Smooth muscle cell (in vitro differentiated cells): Measurements from ENCODE around the gene OGFRL1. TPM values are rescaled to one million over a fixed set of nuclear protein-coding genes. Genes with fewer than 3 reads are reported as not detected.

Source experiments
- DNase-seq: peaks from one replicate; lab custom pipeline; 2025; ENCODE audit not compliant: unreplicated experiment; lab: John Stamatoyannopoulos, UW
- H2AFZ ChIP-seq: fragments of 200-600 bp; sonication (generic); 2 replicates; pipeline ENCODE4 v1.6.0; 2016; ENCODE audit warnings: antibody characterized with exemption, low read depth, mild to moderate bottlenecking
- H3F3A ChIP-seq: fragments of 200-600 bp; sonication (generic); 2 replicates; pipeline ENCODE4 v1.6.0; 2017; ENCODE audit warnings: antibody characterized with exemption, low read depth
- H3K27ac ChIP-seq: fragments of 200-600 bp; sonication (generic); 2 replicates; pipeline ENCODE4 v1.5.1; 2016; ENCODE audit warnings: low read depth, mild to moderate bottlenecking
- H3K27me3 ChIP-seq: fragments of 200-600 bp; sonication (generic); 2 replicates; pipeline ENCODE4 v1.6.1; 2016; ENCODE audit warnings: low read depth, mild to moderate bottlenecking
- H3K36me3 ChIP-seq: fragments of 200-600 bp; sonication (generic); 2 replicates; pipeline ENCODE4 v1.5.1; 2016; ENCODE audit warnings: low read depth
- H3K4me1 ChIP-seq: fragments of 200-600 bp; sonication (generic); 2 replicates; pipeline ENCODE4 v1.5.1; 2016; ENCODE audit warnings: low read depth
- H3K4me2 ChIP-seq: fragments of 200-600 bp; sonication (generic); 2 replicates; pipeline ENCODE4 v1.6.0; 2016; ENCODE audit warnings: mild to moderate bottlenecking
- H3K4me3 ChIP-seq: fragments of 200-600 bp; sonication (generic); 2 replicates; pipeline ENCODE4 v1.5.1; 2016; ENCODE audit warnings: mild to moderate bottlenecking
- H3K79me2 ChIP-seq: fragments of 200-600 bp; sonication (generic); 2 replicates; pipeline ENCODE4 v1.6.0; 2016; ENCODE audit warnings: low read depth, mild to moderate bottlenecking
- H3K9ac ChIP-seq: fragments of 200-600 bp; sonication (generic); 2 replicates; pipeline ENCODE4 v1.6.0; 2016; ENCODE audit warnings: low read depth
- H3K9me3 ChIP-seq: fragments of 200-600 bp; sonication (generic); replicated peaks from 2 replicates; pipeline ENCODE4 v1.5.1; 2016; ENCODE audit warnings: low read depth
- H4K20me1 ChIP-seq: fragments of 200-600 bp; sonication (generic); 2 replicates; pipeline ENCODE4 v1.6.0; 2016; ENCODE audit warnings: low read depth
- CTCF ChIP-seq: fragments of 200-600 bp; sonication (generic); IDR thresholded peaks from 2 replicates; pipeline ENCODE4 v1.5.1; 2017; ENCODE audit warnings: borderline replicate concordance, mild to moderate bottlenecking, antibody characterized with exemption; ENCODE audit not compliant: insufficient read depth, poor library complexity, severe bottlenecking
- WGBS: methylation state at CpG from one replicate; pipeline ENCODE4 v1.1.7; 2016; ENCODE audit warnings: low lambda C conversion rate; 5-methylcytosine and 5-hydroxymethylcytosine counted together
- polyA plus RNA-seq: library from polyadenylated mRNA; unstranded; fragments of >200 nt; fragmentation: Nextera tagmentation; extraction: Ambion mirVana; gene quantifications from 2 replicates; pipeline ENCODE4 v1.2.1, GENCODE V29; 2016
- total RNA-seq: library from RNA; depleted of rRNA; stranded (reverse); fragments of >200 nt; gene quantifications from 2 replicates; pipeline ENCODE4 v1.2.3, GENCODE V29; 2014

The OGFRL1 gene
- total and polyA plus RNA-seq, 2 experiments from 2014 or later = 20.7 to 56.4 TPM

DNA sequence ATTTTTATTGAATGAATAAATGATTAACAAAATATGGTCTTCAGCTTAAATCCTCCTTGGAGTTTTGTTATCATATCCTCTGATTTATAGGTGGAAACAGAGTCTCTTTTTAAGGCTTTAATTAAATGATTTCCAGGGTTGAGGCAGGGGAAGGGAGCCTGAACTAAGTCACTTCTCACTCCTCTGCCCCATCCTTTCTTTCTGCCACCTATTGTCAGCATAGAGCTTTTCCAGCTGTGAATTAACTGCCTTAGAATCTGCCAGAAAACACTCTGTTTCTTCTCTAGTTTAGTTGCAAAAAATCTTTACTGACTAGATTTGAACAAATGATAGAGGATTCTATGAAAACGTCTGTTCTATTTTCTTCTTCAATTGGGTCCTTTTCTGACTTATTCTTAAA lies 9.8 kb downstream of the OGFRL1 start:
- DNase-seq = no peak
- H3K4me1 ChIP-seq = peaks cover 4% of the 10 kb centered on the region
- H2AFZ ChIP-seq = no peak overlapping the region
- no peaks in the 10 kb centered on the region for H3K27me3 ChIP-seq
- H3K79me2 ChIP-seq = peaks cover 33% of the 10 kb centered on the region
- H3K4me3 ChIP-seq = no peak overlapping the region
- WGBS = 81% methylated on average over 1 of the region's 1 CpG
- peaks cover 5% of the 10 kb centered on the region for H3F3A ChIP-seq
- no peaks in the 10 kb centered on the region for H3K9me3 ChIP-seq
- TF ChIP-seq CTCF = no peak
- no peak overlapping the region for H3K27ac ChIP-seq
- H4K20me1 ChIP-seq = peaks cover 24% of the 10 kb centered on the region
- no peak overlapping the region for H3K9ac ChIP-seq
- H3K36me3 ChIP-seq = peaks cover 35% of the 10 kb centered on the region
- no peak overlapping the region for H3K4me2 ChIP-seq

- H3K4me2 ChIP-seq = no peak overlapping the region
- peaks cover 29% of the 10 kb centered on the region for H3K79me2 ChIP-seq
- no peak overlapping the region for H3K27ac ChIP-seq
- H3K9me3 ChIP-seq = no peaks in the 10 kb centered on the region
- no peak for DNase-seq
- no peak overlapping the region for H3K4me3 ChIP-seq
- peaks cover 35% of the 10 kb centered on the region for H3K36me3 ChIP-seq
- H4K20me1 ChIP-seq = peaks cover 12% of the 10 kb centered on the region
- H3F3A ChIP-seq = peaks cover 5% of the 10 kb centered on the region
- TF ChIP-seq CTCF = no peak
- H3K4me1 ChIP-seq = peaks cover 4% of the 10 kb centered on the region
- H3K27me3 ChIP-seq = no peaks in the 10 kb centered on the region
- no peak overlapping the region for H2AFZ ChIP-seq
- no peak overlapping the region for H3K9ac ChIP-seq
Measured at GRCh38 chr6:71299541-71300470, 11.2 kb downstream of the OGFRL1 start.

- no peak for DNase-seq
- no peak overlapping the region for H3K4me2 ChIP-seq
- peaks cover 5% of the 10 kb centered on the region for H3F3A ChIP-seq
- no peak overlapping the region for H3K9ac ChIP-seq
- no peak overlapping the region for H3K27ac ChIP-seq
- WGBS = 77% methylated on average over 4 of the region's 4 CpGs
- no peaks in the 10 kb centered on the region for H3K9me3 ChIP-seq
- H3K4me1 ChIP-seq = peaks cover 4% of the 10 kb centered on the region
- no peak overlapping the region for H3K4me3 ChIP-seq
- peaks cover 21% of the 10 kb centered on the region for H3K79me2 ChIP-seq
- TF ChIP-seq CTCF = no peak
- H2AFZ ChIP-seq = no peak overlapping the region
- H4K20me1 ChIP-seq = peaks cover 6% of the 10 kb centered on the region
- peaks cover 30% of the 10 kb centered on the region for H3K36me3 ChIP-seq
- H3K27me3 ChIP-seq = no peaks in the 10 kb centered on the region
Measured at GRCh38 chr6:71300561-71301168, 12.1 kb downstream of the OGFRL1 start.
